Neural cell (in vitro differentiated cells): Measurements from ENCODE around the gene MINAR1.

Source experiments
- CTCF ChIP-seq: fragments of 450-650 bp; IDR thresholded peaks from 2 replicates; pipeline ENCODE4 v1.5.1; 2014; ENCODE audit warnings: antibody characterized with exemption, mild to moderate bottlenecking, moderate library complexity; ENCODE audit not compliant: poor library complexity, severe bottlenecking
- EP300 ChIP-seq: fragments of 450-650 bp; conservative IDR thresholded peaks from 2 replicates; pipeline ENCODE4 v1.6.1; 2014; ENCODE audit warnings: antibody characterized with exemption, mild to moderate bottlenecking, moderate library complexity; ENCODE audit not compliant: poor library complexity, severe bottlenecking
- EZH2 ChIP-seq: fragments of 200-600, 300-800 bp; shearing (Covaris generic), sonication (generic); IDR thresholded peaks from 2 replicates; pipeline ENCODE4 v1.6.1; 2014; ENCODE audit warnings: antibody characterized with exemption, low read length, borderline replicate concordance, mild to moderate bottlenecking; ENCODE audit not compliant: insufficient read depth, poor library complexity, severe bottlenecking

DNA sequence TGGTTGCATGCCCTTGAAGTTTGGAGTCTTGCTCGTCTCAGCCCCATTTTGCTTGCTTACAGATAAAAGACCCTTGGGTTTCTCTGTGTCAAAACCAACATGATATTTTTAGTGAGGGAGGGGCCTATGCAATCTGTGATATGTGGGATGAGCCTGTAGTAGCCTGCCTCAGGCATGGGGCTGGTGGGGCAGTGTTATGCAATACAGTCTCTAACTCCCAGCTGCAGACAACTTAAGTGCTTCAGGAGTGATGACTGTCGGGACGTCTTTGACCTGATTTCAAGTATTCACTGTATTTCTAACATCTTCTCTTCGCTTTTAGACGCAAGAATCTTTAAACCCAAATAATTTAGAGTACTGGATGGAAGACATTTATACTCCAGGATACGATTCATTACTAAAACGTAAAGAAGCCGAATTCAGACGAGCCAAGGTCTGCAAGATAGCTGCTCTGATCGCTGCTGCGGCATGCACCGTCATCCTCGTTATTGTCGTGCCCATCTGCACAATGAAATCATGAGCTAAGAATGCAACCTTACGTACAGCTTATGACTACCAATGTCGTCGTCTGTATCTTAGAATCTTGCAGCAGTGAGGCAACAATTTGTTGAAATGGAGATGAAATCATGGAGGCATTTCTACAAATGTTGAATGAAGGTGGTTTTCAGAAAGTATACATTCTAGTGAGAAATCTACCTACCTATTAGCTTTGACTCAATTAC, 35.9 kb downstream of the MINAR1 start:
- TF ChIP-seq EZH2 (no peak), CTCF (no peak), EP300 (no peak)
